ENCODE results near the gene MLH3. TPM values are rescaled to one million over a fixed set of nuclear protein-coding genes. Genes with fewer than 3 reads are reported as not detected.

MLH3 gene
- total and polyA plus RNA-seq, 2 experiments from 2014 or later, result 21.7 to 24.4 TPM

DNA sequence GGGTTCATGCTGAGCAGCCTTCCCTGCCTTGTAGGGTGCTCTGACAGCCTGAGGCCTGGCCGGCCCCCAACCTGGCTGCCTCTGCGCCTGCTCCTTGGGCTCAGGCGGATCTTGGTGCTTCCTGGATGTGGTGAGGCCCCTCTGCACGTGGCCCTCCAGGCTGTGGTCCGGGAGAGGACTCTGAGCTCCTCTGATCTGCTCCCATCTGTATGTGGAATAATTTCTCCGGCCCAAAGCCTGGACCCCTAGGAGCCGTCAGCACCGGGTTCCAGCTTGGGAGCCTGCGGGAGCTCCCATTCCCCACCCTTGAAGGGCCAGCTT is 69.8 kb downstream of the MLH3 start:
- Histone ChIP-seq H3K4me3 (no peak overlapping the region), H3K9me3 (ENCODE audit: low read depth) (no peaks in the 10 kb centered on the region), H3K36me3 (no peaks in the 10 kb centered on the region), H3K4me1 (ENCODE audit: low read depth) (peaks cover 13% of the 10 kb centered on the region), H3K27me3 (no peaks in the 10 kb centered on the region), H3K27ac (no peak overlapping the region)
- TF ChIP-seq CTCF (IDR thresholded peaks at IDR 0.05; ENCODE audit: low read depth, low read length), result no peak
- no peak for DNase-seq (ENCODE audit: low read depth in 1 of 2, low spot score in 1 of 2)

GRCh38 chr14:74980731-74981461 is 70.4 kb downstream of the MLH3 start:
- no peak for TF ChIP-seq CTCF (IDR thresholded peaks at IDR 0.05; ENCODE audit: low read depth, low read length)
- peaks cover 13% of the 10 kb centered on the region for H3K4me1 ChIP-seq (ENCODE audit: low read depth)
- no peaks in the 10 kb centered on the region for H3K9me3 ChIP-seq (ENCODE audit: low read depth)
- no peak overlapping the region for H3K4me3 ChIP-seq
- DNase-seq (ENCODE audit: low read depth in 1 of 2, low spot score in 1 of 2), result peak; percentile 33 to 70
- H3K36me3 ChIP-seq, result no peaks in the 10 kb centered on the region
- no peak overlapping the region for H3K27ac ChIP-seq
- H3K27me3 ChIP-seq, result no peaks in the 10 kb centered on the region

DNA sequence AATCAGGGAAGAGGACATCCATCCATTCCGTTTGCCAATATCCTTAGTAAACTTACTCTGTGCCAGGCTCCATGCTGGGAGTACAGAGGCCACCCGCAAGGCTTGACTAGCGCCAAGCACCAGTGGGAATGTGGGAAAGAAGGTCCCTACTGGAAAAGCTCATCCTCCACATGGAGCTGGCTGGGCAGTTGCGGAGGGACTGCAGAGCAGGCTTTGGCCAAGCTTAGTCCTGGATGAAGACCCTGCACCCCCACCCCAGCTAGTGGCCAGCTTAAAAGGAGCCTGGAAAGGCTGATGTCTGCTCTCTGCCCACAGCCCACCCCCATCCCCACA is 70.9 kb downstream of the MLH3 start:
- Histone ChIP-seq H3K27ac (no peak overlapping the region), H3K4me1 (ENCODE audit: low read depth) (peaks cover 13% of the 10 kb centered on the region), H3K9me3 (ENCODE audit: low read depth) (no peaks in the 10 kb centered on the region), H3K27me3 (no peaks in the 10 kb centered on the region), H3K36me3 (no peaks in the 10 kb centered on the region), H3K4me3 (no peak overlapping the region)
- TF ChIP-seq CTCF (IDR thresholded peaks at IDR 0.05; ENCODE audit: low read depth, low read length), result no peak
- no peak for DNase-seq (ENCODE audit: low read depth in 1 of 2, low spot score in 1 of 2)

- peak in 1 of 2 donors; percentile 47 for DNase-seq (ENCODE audit: low read depth in 1 of 2, low spot score in 1 of 2)
- Histone ChIP-seq H3K4me3 (no peak overlapping the region), H3K4me1 (ENCODE audit: low read depth) (peaks cover 13% of the 10 kb centered on the region), H3K9me3 (ENCODE audit: low read depth) (no peaks in the 10 kb centered on the region), H3K36me3 (no peaks in the 10 kb centered on the region), H3K27me3 (no peaks in the 10 kb centered on the region), H3K27ac (no peak overlapping the region)
- TF ChIP-seq CTCF (IDR thresholded peaks at IDR 0.05; ENCODE audit: low read depth, low read length), result peak; percentile 10
These were observed 71.5 kb downstream of the MLH3 start for GRCh38 chr14:74979442-74980397.

DNA sequence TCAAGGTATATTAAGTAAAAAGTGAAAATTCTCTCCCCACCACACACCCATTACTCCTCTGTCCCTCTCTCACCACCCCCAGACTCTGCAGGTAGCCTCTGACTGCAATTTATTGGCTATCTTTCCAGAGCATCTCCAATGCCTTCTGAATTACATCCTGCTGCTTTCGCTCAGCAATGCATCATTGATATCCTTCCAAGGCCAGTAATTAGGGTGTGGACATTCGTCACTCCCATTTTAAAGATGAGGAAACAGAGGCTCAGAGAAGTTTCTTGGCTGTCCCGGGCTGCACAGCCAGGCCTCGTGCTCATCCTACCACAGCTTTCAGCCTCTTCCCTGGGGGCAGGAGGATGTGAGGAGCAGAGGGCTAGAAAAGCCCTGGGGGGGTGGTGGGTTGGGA is 72.2 kb downstream of the MLH3 start:
- TF ChIP-seq CTCF (IDR thresholded peaks at IDR 0.05; ENCODE audit: low read depth, low read length), result no peak
- no peak for DNase-seq (ENCODE audit: low read depth in 1 of 2, low spot score in 1 of 2)
- H3K4me1 ChIP-seq (ENCODE audit: low read depth), result peaks cover 13% of the 10 kb centered on the region
- no peaks in the 10 kb centered on the region for H3K27me3 ChIP-seq
- H3K27ac ChIP-seq, result no peak overlapping the region
- no peaks in the 10 kb centered on the region for H3K36me3 ChIP-seq
- H3K4me3 ChIP-seq, result no peak overlapping the region
- no peaks in the 10 kb centered on the region for H3K9me3 ChIP-seq (ENCODE audit: low read depth)
